Trophoblast cell (in vitro differentiated cells and primary cell): ENCODE results near the gene CDKN1B.

Experiments used
- DNase-seq, 2 donors: peaks; one replicate each; pipeline ENCODE4 v3.0.0-alpha.2; 2016
- H2AFZ ChIP-seq: 2 replicates; pipeline ENCODE4 v1.6.1; 2013; ENCODE audit warnings: low read length, moderate library complexity, mild to moderate bottlenecking; ENCODE audit not compliant: insufficient read depth, poor library complexity
- H2AK5ac ChIP-seq: 2 replicates; pipeline ENCODE4 v1.6.1; 2013; ENCODE audit warnings: mild to moderate bottlenecking, low read length
- H2BK120ac ChIP-seq: 2 replicates; pipeline ENCODE4 v1.6.1; 2013; ENCODE audit warnings: low read length, mild to moderate bottlenecking, moderate library complexity; ENCODE audit not compliant: insufficient read depth, poor library complexity
- H2BK12ac ChIP-seq: 2 replicates; pipeline ENCODE4 v1.6.1; 2013; ENCODE audit warnings: mild to moderate bottlenecking, low read length, moderate library complexity
- H2BK5ac ChIP-seq: 2 replicates; pipeline ENCODE4 v1.6.1; 2013; ENCODE audit warnings: low read length, low read depth, moderate library complexity, mild to moderate bottlenecking; ENCODE audit not compliant: poor library complexity
- H3K14ac ChIP-seq: 2 replicates; pipeline ENCODE4 v1.6.1; 2013; ENCODE audit warnings: mild to moderate bottlenecking, low read length
- H3K18ac ChIP-seq: 2 replicates; pipeline ENCODE4 v1.6.1; 2013; ENCODE audit warnings: mild to moderate bottlenecking, low read length
- H3K23ac ChIP-seq: 2 replicates; pipeline ENCODE4 v1.6.1; 2013; ENCODE audit warnings: low read length
- H3K27ac ChIP-seq: 2 replicates; pipeline ENCODE4 v1.5.1; 2013; ENCODE audit warnings: low read depth, mild to moderate bottlenecking, inconsistent platforms, low read length, moderate library complexity
- H3K27me3 ChIP-seq: 2 replicates; pipeline ENCODE4 v1.6.1; 2013; ENCODE audit warnings: inconsistent platforms, mild to moderate bottlenecking, low read length, moderate library complexity; ENCODE audit not compliant: insufficient read depth
- H3K36me3 ChIP-seq, 2 experiments: 1 replicate in 1 of 2; 2 replicates in 1 of 2; pipeline ENCODE4 v1.6.1; 2013; ENCODE audit warnings: low read length in 2 of 2, mild to moderate bottlenecking in 2 of 2, moderate library complexity in 1 of 2; ENCODE audit not compliant: insufficient read depth in 2 of 2, control insufficient read depth in 1 of 2
- H3K4ac ChIP-seq: 2 replicates; pipeline ENCODE4 v1.6.1; 2013; ENCODE audit warnings: low read depth, mild to moderate bottlenecking, low read length, moderate library complexity
- H3K4me1 ChIP-seq, 2 experiments: 1 replicate in 1 of 2; 2 replicates in 1 of 2; pipeline ENCODE4 v1.6.1; 2013; ENCODE audit warnings: low read length in 2 of 2, mild to moderate bottlenecking in 2 of 2, moderate library complexity in 1 of 2; ENCODE audit not compliant: insufficient read depth in 2 of 2, control insufficient read depth in 1 of 2
- H3K4me2 ChIP-seq: 2 replicates; pipeline ENCODE4 v1.6.1; 2013; ENCODE audit warnings: inconsistent platforms, mild to moderate bottlenecking, low read length, moderate library complexity
- H3K4me3 ChIP-seq: 2 replicates; pipeline ENCODE4 v1.5.1; 2013; ENCODE audit warnings: mild to moderate bottlenecking, low read depth, low read length, inconsistent platforms
- H3K79me1 ChIP-seq: one replicate; pipeline ENCODE4 v1.6.1; 2013; ENCODE audit warnings: low read length
- H3K79me2 ChIP-seq: 2 replicates; pipeline ENCODE4 v1.6.1; 2013; ENCODE audit warnings: low read length, mild to moderate bottlenecking; ENCODE audit not compliant: control insufficient read depth, insufficient read depth, poor library complexity
- H3K9ac ChIP-seq: 2 replicates; pipeline ENCODE4 v1.6.1; 2013; ENCODE audit warnings: mild to moderate bottlenecking, low read length
- H3K9me3 ChIP-seq: 2 replicates; pipeline ENCODE4 v1.6.1; 2013; ENCODE audit warnings: low read depth, mild to moderate bottlenecking, control low read depth, inconsistent platforms, low read length; ENCODE audit not compliant: insufficient read depth
- H4K12ac ChIP-seq: 2 replicates; pipeline ENCODE4 v1.6.1; 2013; ENCODE audit warnings: low read depth, mild to moderate bottlenecking, low read length, moderate library complexity
- H4K8ac ChIP-seq: 2 replicates; pipeline ENCODE4 v1.6.1; 2013; ENCODE audit warnings: low read depth, mild to moderate bottlenecking, low read length, moderate library complexity
- H4K91ac ChIP-seq: one replicate; pipeline ENCODE4 v1.6.1; 2013; ENCODE audit warnings: low read depth, mild to moderate bottlenecking, low read length, moderate library complexity
- WGBS: extraction: QIAGEN DNeasy Blood & Tissue Kit; methylation state at CpG from one replicate; pipeline ENCODE4 v1.1.7; 2013; ENCODE audit warnings: missing lambda C conversion rate; ENCODE audit not compliant: insufficient read length, insufficient coverage; ENCODE audit errors: extremely low coverage; 5-methylcytosine and 5-hydroxymethylcytosine counted together

CDKN1B gene

GRCh38 chr12:12693111-12693671 lies 24.0 kb upstream of the CDKN1B start:
- no peak overlapping the region for H3K4me3 ChIP-seq
- no peak for DNase-seq
- no peak overlapping the region for H2BK120ac ChIP-seq
- H3K27ac ChIP-seq = no peak overlapping the region
- no peak overlapping the region for H4K8ac ChIP-seq
- no peak overlapping the region for H4K91ac ChIP-seq
- H2BK12ac ChIP-seq = no peak overlapping the region
- H4K12ac ChIP-seq = no peak overlapping the region
- no peak overlapping the region for H3K14ac ChIP-seq
- no peaks in the 10 kb centered on the region for H3K4me1 ChIP-seq
- peaks cover 3% of the 10 kb centered on the region for H3K79me1 ChIP-seq
- no peaks in the 10 kb centered on the region for H3K9me3 ChIP-seq
- no peak overlapping the region for H2BK5ac ChIP-seq
- no peak overlapping the region for H3K4me2 ChIP-seq
- H2AFZ ChIP-seq = no peak overlapping the region
- H3K4ac ChIP-seq = no peak overlapping the region
- H3K79me2 ChIP-seq = no peaks in the 10 kb centered on the region
- no peaks in the 10 kb centered on the region for H3K36me3 ChIP-seq
- no peak overlapping the region for H3K9ac ChIP-seq
- H3K18ac ChIP-seq = no peak overlapping the region
- no peak overlapping the region for H3K23ac ChIP-seq
- no peaks in the 10 kb centered on the region for H3K27me3 ChIP-seq
- no CpG with 5 or more reads among the region's 3 CpGs for WGBS
- H2AK5ac ChIP-seq = no peak overlapping the region

GRCh38 chr12:12696562-12697383 lies 20.4 kb upstream of the CDKN1B start:
- Histone ChIP-seq H3K79me2 (no peaks in the 10 kb centered on the region), H2AK5ac (no peak overlapping the region), H3K9ac (peak overlapping the region; percentile 94), H3K4me2 (peak overlapping the region; percentile 87), H3K79me1 (peaks cover 3% of the 10 kb centered on the region), H4K8ac (peak overlapping the region; percentile 71), H2BK5ac (no peak overlapping the region), H3K27ac (peak overlapping the region; percentile 35), H3K14ac (peak overlapping the region; percentile 43), H2BK12ac (no peak overlapping the region), H3K4me1 (no peaks in the 10 kb centered on the region), H3K9me3 (no peaks in the 10 kb centered on the region), H3K27me3 (no peaks in the 10 kb centered on the region), H3K23ac (no peak overlapping the region), H3K18ac (no peak overlapping the region), H3K4ac (peak overlapping the region; percentile 17), H4K12ac (peak overlapping the region; percentile 77), H2BK120ac (no peak overlapping the region), H4K91ac (peak overlapping the region; percentile 54), H3K36me3 (no peaks in the 10 kb centered on the region), H3K4me3 (peak overlapping the region; percentile 67), H2AFZ (peak overlapping the region; percentile 84)
- DNase-seq = peak; percentile 91 to 96
- WGBS = no CpG with 5 or more reads among the region's 29 CpGs

GRCh38 chr12:12699345-12699744 lies 17.8 kb upstream of the CDKN1B start:
- Histone ChIP-seq H3K23ac (no peak overlapping the region), H3K18ac (no peak overlapping the region), H2BK120ac (no peak overlapping the region), H3K4me1 (no peaks in the 10 kb centered on the region), H3K79me1 (peaks cover 3% of the 10 kb centered on the region), H2BK12ac (no peak overlapping the region), H4K8ac (no peak overlapping the region), H3K4me2 (no peak overlapping the region), H3K4ac (no peak overlapping the region), H3K4me3 (no peak overlapping the region), H3K36me3 (no peaks in the 10 kb centered on the region), H3K79me2 (no peaks in the 10 kb centered on the region), H4K12ac (no peak overlapping the region), H3K27me3 (no peaks in the 10 kb centered on the region), H3K9ac (no peak overlapping the region), H4K91ac (no peak overlapping the region), H3K27ac (no peak overlapping the region), H3K9me3 (no peaks in the 10 kb centered on the region), H2BK5ac (no peak overlapping the region), H2AFZ (no peak overlapping the region), H3K14ac (no peak overlapping the region), H2AK5ac (no peak overlapping the region)
- WGBS = no CpG with 5 or more reads among the region's 1 CpG
- no peak for DNase-seq

- peak in 1 of 2 donors; percentile 37 for DNase-seq
- H2BK5ac ChIP-seq = no peak overlapping the region
- H3K4me3 ChIP-seq = no peak overlapping the region
- no peaks in the 10 kb centered on the region for H3K9me3 ChIP-seq
- no peak overlapping the region for H3K4ac ChIP-seq
- H2BK12ac ChIP-seq = no peak overlapping the region
- H2AK5ac ChIP-seq = no peak overlapping the region
- no peaks in the 10 kb centered on the region for H3K79me2 ChIP-seq
- H3K14ac ChIP-seq = no peak overlapping the region
- no peak overlapping the region for H4K91ac ChIP-seq
- no peaks in the 10 kb centered on the region for H3K27me3 ChIP-seq
- no peak overlapping the region for H3K27ac ChIP-seq
- H3K79me1 ChIP-seq = peaks cover 3% of the 10 kb centered on the region
- no peak overlapping the region for H3K9ac ChIP-seq
- no peak overlapping the region for H3K18ac ChIP-seq
- no peak overlapping the region for H2AFZ ChIP-seq
- no peaks in the 10 kb centered on the region for H3K36me3 ChIP-seq
- no peak overlapping the region for H2BK120ac ChIP-seq
- no peak overlapping the region for H4K12ac ChIP-seq
- H4K8ac ChIP-seq = no peak overlapping the region
- no peak overlapping the region for H3K4me2 ChIP-seq
- H3K23ac ChIP-seq = no peak overlapping the region
- no peaks in the 10 kb centered on the region for H3K4me1 ChIP-seq
These were observed 16.9 kb upstream of the CDKN1B start for GRCh38 chr12:12700254-12700653.
